HUDEP-2 (cell line): ENCODE measurements around the gene LINC00305.
A peak's percentile ranks its signal among the peaks of the same experiment; 100 is the strongest.

Source experiments
- DNase-seq, 76 experiments: peaks; one replicate each; lab custom pipeline; 2025; ENCODE audit not compliant: unreplicated experiment in 76 of 76; lab: John Stamatoyannopoulos, UW

The LINC00305 gene

DNA sequence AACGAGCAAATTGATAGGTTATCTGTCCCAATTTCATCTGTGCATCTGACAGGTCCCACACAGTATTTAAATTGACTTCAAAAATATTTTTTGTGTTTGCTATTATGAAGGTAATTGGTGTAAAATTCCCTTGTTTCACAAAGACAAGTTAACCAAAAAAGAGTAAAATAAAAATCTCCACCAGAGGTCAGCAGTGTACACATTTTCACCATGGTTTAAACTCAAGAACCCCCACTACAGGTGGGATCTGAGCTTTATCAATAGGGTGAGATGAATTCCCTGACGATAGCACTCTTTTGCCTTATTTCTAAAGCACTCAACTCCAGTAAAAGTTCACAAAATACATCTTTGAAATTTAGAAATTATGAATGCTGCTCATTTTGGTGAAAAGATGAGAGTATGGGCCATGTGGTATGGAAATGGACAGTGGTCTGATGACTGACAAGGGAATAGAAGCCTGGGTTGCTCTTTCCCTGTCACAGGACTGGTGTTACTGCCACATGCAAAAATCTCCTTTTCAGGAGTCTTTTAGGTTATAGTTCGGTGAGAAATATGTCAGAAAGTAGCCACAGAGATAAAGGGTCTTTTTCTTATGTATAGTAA lies 111.0 kb downstream of the LINC00305 start:
- DNase-seq: peak in 9 of 76 experiments; percentile 2 to 46 (median 10)

DNA sequence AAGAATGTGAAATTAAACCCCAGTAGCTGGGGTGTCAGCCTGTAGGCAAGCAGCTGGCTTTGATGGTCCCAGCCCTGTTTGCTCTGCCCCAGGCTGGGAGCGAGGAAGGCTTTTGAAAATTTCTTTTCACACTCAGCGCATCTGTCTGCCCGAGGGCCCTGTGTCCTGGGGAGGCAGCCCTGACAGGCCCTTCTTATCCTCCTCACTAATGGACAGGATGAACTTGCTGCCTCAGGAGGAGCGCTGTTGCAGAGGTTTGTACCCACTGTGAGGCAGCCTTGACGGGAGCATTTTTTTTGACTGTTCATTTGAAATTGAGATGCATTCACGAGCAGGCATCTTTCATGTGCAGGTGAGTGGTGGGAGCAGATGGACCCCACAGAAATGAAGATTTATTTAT lies 116.6 kb downstream of the LINC00305 start:
- no peak for DNase-seq

DNA sequence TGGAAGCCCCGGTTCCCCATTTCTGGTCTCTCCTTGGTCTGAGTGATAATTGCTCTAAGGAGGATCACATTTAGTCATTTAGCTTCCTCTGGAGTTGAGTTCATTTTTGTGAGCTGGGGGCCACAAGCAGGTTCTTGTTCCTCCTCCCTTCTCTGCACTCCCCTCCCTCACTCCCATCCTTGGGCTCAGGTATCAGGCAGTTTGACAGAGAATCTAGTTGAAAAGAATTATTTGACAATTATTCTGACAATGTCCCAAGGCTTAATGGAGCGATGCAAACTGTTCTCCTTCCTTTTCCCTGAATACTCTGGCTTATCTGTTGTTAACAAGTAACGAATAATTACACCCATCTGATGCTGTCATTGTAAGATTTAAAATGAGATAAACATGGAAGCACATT lies 117.5 kb downstream of the LINC00305 start:
- no peak for DNase-seq
